ENCODE data around the gene SMOC2.

GRCh38 chr6:168517742-168518347 is 76.9 kb downstream of the SMOC2 start:
- TF ChIP-seq CTCF (IDR thresholded peaks at IDR 0.05) (no peak), POLR2A (IDR thresholded peaks at IDR 0.05) (no peak)

Data from tibial nerve (tissue), 3 donors.